Neural cell (in vitro differentiated cells): ENCODE data around the gene DOK7. TPM values are rescaled to one million over a fixed set of nuclear protein-coding genes. Genes with fewer than 3 reads are reported as not detected.

Experiments used
- H2AFZ ChIP-seq: fragments of 200-600, 300-800 bp; sonication (generic), shearing (Covaris generic); 2 replicates; pipeline ENCODE4 v1.6.0; 2014; ENCODE audit warnings: low read depth, mild to moderate bottlenecking, antibody characterized with exemption, low read length, moderate library complexity
- H3F3A ChIP-seq: fragments of 200-600 bp; shearing (Covaris generic); 2 replicates; pipeline ENCODE4 v1.6.1; 2016; ENCODE audit warnings: mild to moderate bottlenecking, moderate library complexity, mixed read lengths, antibody characterized with exemption, low read length; ENCODE audit not compliant: insufficient read depth, poor library complexity, severe bottlenecking
- H3K27ac ChIP-seq: fragments of 200-600, 300-800 bp; sonication (generic), shearing (Covaris generic); 2 replicates; pipeline ENCODE4 v1.5.1; 2014; ENCODE audit warnings: mild to moderate bottlenecking, low read length, moderate library complexity
- H3K27me3 ChIP-seq: fragments of 300-800, 200-600 bp; sonication (generic), shearing (Covaris generic); 2 replicates; pipeline ENCODE4 v1.6.0; 2014; ENCODE audit warnings: mild to moderate bottlenecking, low read depth, low read length, moderate library complexity; ENCODE audit not compliant: insufficient read depth
- H3K36me3 ChIP-seq: fragments of 300-800, 200-600 bp; sonication (generic), shearing (Covaris generic); 2 replicates; pipeline ENCODE4 v1.5.1; 2014; ENCODE audit warnings: mild to moderate bottlenecking, antibody characterized with exemption, low read length, moderate library complexity; ENCODE audit not compliant: insufficient read depth
- H3K4me2 ChIP-seq: fragments of 300-800, 200-600 bp; sonication (generic), shearing (Covaris generic); 2 replicates; pipeline ENCODE4 v1.6.0; 2014; ENCODE audit warnings: mild to moderate bottlenecking, low read length
- H3K4me3 ChIP-seq: fragments of 300-800, 200-600 bp; sonication (generic), shearing (Covaris generic); 2 replicates; pipeline ENCODE4 v1.5.1; 2014; ENCODE audit warnings: mild to moderate bottlenecking, low read length, moderate library complexity
- H3K79me2 ChIP-seq: fragments of 200-600 bp; shearing (Covaris generic); replicated peaks from 2 replicates; pipeline ENCODE4 v1.6.0; 2014; ENCODE audit warnings: mild to moderate bottlenecking, low read length, moderate library complexity; ENCODE audit not compliant: insufficient read depth
- H3K9ac ChIP-seq: fragments of 300-800, 200-600 bp; sonication (generic), shearing (Covaris generic); 2 replicates; pipeline ENCODE4 v1.6.1; 2016; ENCODE audit warnings: mild to moderate bottlenecking, low read length, mixed read lengths
- H3K9me2 ChIP-seq: fragments of 200-600 bp; shearing (Covaris generic); 2 replicates; pipeline ENCODE4 v1.6.1; 2016; ENCODE audit warnings: mild to moderate bottlenecking, low read length, mixed read lengths; ENCODE audit not compliant: insufficient read depth
- H3K9me3 ChIP-seq: fragments of 200-600, 300-800 bp; sonication (generic), shearing (Covaris generic); 2 replicates; pipeline ENCODE4 v1.6.1; 2016; ENCODE audit warnings: mild to moderate bottlenecking, mixed run types, low read length, moderate library complexity, mixed read lengths
- H4K20me1 ChIP-seq: fragments of 200-600 bp; shearing (Covaris generic); 2 replicates; pipeline ENCODE4 v1.6.1; 2016; ENCODE audit warnings: mild to moderate bottlenecking, mixed run types; ENCODE audit not compliant: insufficient read depth
- CTCF ChIP-seq: fragments of 450-650 bp; IDR thresholded peaks from 2 replicates; pipeline ENCODE4 v1.5.1; 2014; ENCODE audit warnings: antibody characterized with exemption, mild to moderate bottlenecking, moderate library complexity; ENCODE audit not compliant: poor library complexity, severe bottlenecking
- EP300 ChIP-seq: fragments of 450-650 bp; conservative IDR thresholded peaks from 2 replicates; pipeline ENCODE4 v1.6.1; 2014; ENCODE audit warnings: antibody characterized with exemption, mild to moderate bottlenecking, moderate library complexity; ENCODE audit not compliant: poor library complexity, severe bottlenecking
- EZH2 ChIP-seq: fragments of 200-600, 300-800 bp; shearing (Covaris generic), sonication (generic); IDR thresholded peaks from 2 replicates; pipeline ENCODE4 v1.6.1; 2014; ENCODE audit warnings: antibody characterized with exemption, low read length, borderline replicate concordance, mild to moderate bottlenecking; ENCODE audit not compliant: insufficient read depth, poor library complexity, severe bottlenecking
- MXI1 ChIP-seq: fragments of 450-650 bp; conservative IDR thresholded peaks from 2 replicates; pipeline ENCODE4 v1.6.1; 2014; ENCODE audit warnings: antibody characterized with exemption, mild to moderate bottlenecking; ENCODE audit not compliant: poor library complexity, severe bottlenecking
- POLR2AphosphoS5 ChIP-seq: IDR thresholded peaks from 2 replicates; pipeline ENCODE4 v1.6.1; 2012
- RAD21 ChIP-seq: fragments of 450-650 bp; conservative IDR thresholded peaks from 2 replicates; pipeline ENCODE4 v1.6.1; 2014; ENCODE audit warnings: antibody characterized with exemption, mild to moderate bottlenecking, moderate library complexity
- REST ChIP-seq: IDR thresholded peaks from 2 replicates; pipeline ENCODE4 v1.6.1; 2012; ENCODE audit warnings: borderline replicate concordance
- SMC3 ChIP-seq: fragments of 450-650 bp; conservative IDR thresholded peaks from 2 replicates; pipeline ENCODE4 v1.6.1; 2014; ENCODE audit warnings: antibody characterized with exemption, mild to moderate bottlenecking, moderate library complexity; ENCODE audit not compliant: poor library complexity
- TAF1 ChIP-seq: IDR thresholded peaks from 2 replicates; pipeline ENCODE4 v1.6.1; 2012; ENCODE audit warnings: low read depth
- polyA plus RNA-seq: library from polyadenylated mRNA; depleted of rRNA; stranded (reverse); fragments of >200 nt; gene quantifications from 2 replicates; pipeline ENCODE4 v1.2.3, GENCODE V29; 2014

The DOK7 gene
- polyA plus RNA-seq, 1 donor from 2014 or later, result 0.66 TPM

- H4K20me1 ChIP-seq, result no peaks in the 10 kb centered on the region
- no peaks in the 10 kb centered on the region for H3K36me3 ChIP-seq
- H3K4me2 ChIP-seq, result no peak overlapping the region
- H3K9me3 ChIP-seq, result no peaks in the 10 kb centered on the region
- H3K4me3 ChIP-seq, result no peak overlapping the region
- H3K79me2 ChIP-seq, result no peaks in the 10 kb centered on the region
- no peaks in the 10 kb centered on the region for H3K27me3 ChIP-seq
- H3K27ac ChIP-seq, result no peak overlapping the region
- TF ChIP-seq POLR2AphosphoS5 (no peak), REST (no peak), RAD21 (no peak), EP300 (no peak), EZH2 (no peak), MXI1 (no peak), CTCF (no peak), SMC3 (no peak), TAF1 (no peak)
- no peaks in the 10 kb centered on the region for H3K9me2 ChIP-seq
- H2AFZ ChIP-seq, result no peak overlapping the region
- H3K9ac ChIP-seq, result no peak overlapping the region
- no peaks in the 10 kb centered on the region for H3F3A ChIP-seq
These were observed 18.6 kb upstream of the DOK7 start for GRCh38 chr4:3444351-3445110.

GRCh38 chr4:3445111-3445820 lies 17.8 kb upstream of the DOK7 start:
- Histone ChIP-seq H3K9me2 (no peaks in the 10 kb centered on the region), H3F3A (no peaks in the 10 kb centered on the region), H4K20me1 (no peaks in the 10 kb centered on the region), H3K4me2 (no peak overlapping the region), H2AFZ (no peak overlapping the region), H3K36me3 (no peaks in the 10 kb centered on the region), H3K9me3 (no peaks in the 10 kb centered on the region), H3K27me3 (no peaks in the 10 kb centered on the region), H3K79me2 (no peaks in the 10 kb centered on the region), H3K4me3 (no peak overlapping the region), H3K9ac (no peak overlapping the region), H3K27ac (no peak overlapping the region)
- TF ChIP-seq RAD21 (no peak), REST (no peak), EZH2 (no peak), SMC3 (no peak), TAF1 (no peak), EP300 (no peak), POLR2AphosphoS5 (no peak), MXI1 (no peak), CTCF (no peak)
